ENCODE measurements around the gene KPNA6. TPM values are rescaled to one million over a fixed set of nuclear protein-coding genes. Genes with fewer than 3 reads are reported as not detected.

KPNA6 gene
- total and polyA plus RNA-seq, 2 donors (not counting 3 experiments of a cell fraction or from before 2014, with no cell fraction given), result 22.1 to 85.6 TPM

- Histone ChIP-seq H3K79me2 (ENCODE audit: control insufficient read depth, insufficient read depth, low read length) (peaks cover 91% of the 10 kb centered on the region), H3K4me1 (ENCODE audit: control insufficient read depth, extremely low read depth, insufficient read depth, low read length) (peaks cover 4% of the 10 kb centered on the region), H3K4me3 (replicated peaks in 1 of 3; ENCODE audit: insufficient read depth in 1 of 3, low read depth in 1 of 3, low read length in 3 of 3) (no peak overlapping the region), H3K36me3 (ENCODE audit: control insufficient read depth in 2 of 2, extremely low read depth in 1 of 2, insufficient read depth in 2 of 2, low read length in 2 of 2) (peaks cover 0 to 2% of the 10 kb centered on the region in 2 experiments), H4K20me1 (replicated peaks; ENCODE audit: control insufficient read depth, extremely low read depth, insufficient read depth, low read length) (peaks cover 2% of the 10 kb centered on the region), H3K9me3 (replicated peaks; ENCODE audit: control insufficient read depth, insufficient read depth, low read length) (no peaks in the 10 kb centered on the region), H3K9ac (replicated peaks; ENCODE audit: extremely low read depth, insufficient read depth, low read length) (no peak overlapping the region), H3K4me2 (ENCODE audit: insufficient read depth, low read length) (no peak overlapping the region), H3K9me1 (replicated peaks; ENCODE audit: control insufficient read depth, extremely low read depth, insufficient read depth, low read length) (no peaks in the 10 kb centered on the region), H3K27me3 (ENCODE audit: control insufficient read depth in 2 of 2, insufficient read depth in 2 of 2, low read length in 2 of 2) (no peaks in the 10 kb centered on the region), H3K27ac (ENCODE audit: insufficient read depth, low read depth, low read length) (no peak overlapping the region), H2AFZ (ENCODE audit: low read depth, low read length) (no peak overlapping the region)
- TF ChIP-seq POLR2A (IDR thresholded peaks at IDR 0.05; ENCODE audit: low read depth, low read length), result no peak
- TF ChIP-seq JUN (IDR thresholded peaks at IDR 0.05; ENCODE audit: borderline replicate concordance, insufficient read depth, insufficient read length, low read depth), result no peak
- no peak for TF ChIP-seq FOS (IDR thresholded peaks at IDR 0.05; ENCODE audit: borderline replicate concordance, insufficient read depth, low read length)
- no peak for TF ChIP-seq EZH2 (IDR thresholded peaks at IDR 0.05; ENCODE audit: borderline replicate concordance, low read depth, low read length, severe bottlenecking)
- no peak for TF ChIP-seq MAX (IDR thresholded peaks at IDR 0.05; ENCODE audit: insufficient read depth, insufficient read length)
- no peak for TF ChIP-seq GATA2 (IDR thresholded peaks at IDR 0.05; ENCODE audit: insufficient read depth, insufficient read length, low read depth, low read length)
- no peak for TF ChIP-seq CTCF (IDR thresholded peaks at IDR 0.05; ENCODE audit: extremely low read depth in 1 of 2, insufficient read depth in 1 of 2, low read depth in 1 of 2, low read length in 2 of 2)
- TF ChIP-seq MYC (IDR thresholded peaks at IDR 0.05; ENCODE audit: low read depth, low read length), result no peak
- no peak for TF ChIP-seq POLR2AphosphoS5 (IDR thresholded peaks at IDR 0.05; ENCODE audit: insufficient read depth, low read depth, low read length)
- intact Hi-C loops (cut with micrococcal nuclease), result no loop called here
- BruUV-seq (replicated peaks), result no TSS peak
- CTCF ChIA-PET, result interaction anchor here (0.8 to 1.6 kb wide), 4 partner anchors 13 to 41 kb away, joined by 3 to 4 read pairs (median 4); partner anchors contain the start of gene TMEM39B
- dilution Hi-C loops (cut with MboI; ENCODE audit: extremely low pct_ligation_motif_present, low sequenced_read_pairs), result no loop called here
- FAIRE-seq, result no peak
- POLR2A ChIA-PET, result no interaction called here
- no peak for DNase-seq (ENCODE audit: low read depth, low spot score)
Observed at GRCh38 chr1:32114420-32114819, 6.6 kb downstream of the KPNA6 start.

Measured in endothelial cell of umbilical vein (primary cell).